Mesodermal cell (in vitro differentiated cells): ENCODE data around the gene OSM.
"Not testable (repeated sequence)": the region's sequence is repeated elsewhere in the genome, so short reads cannot be mapped to it uniquely, and the experiment has no call there.

Experiments used
- H3K27ac ChIP-seq: 2 replicates; pipeline ENCODE4 v1.7.0; 2013; ENCODE audit warnings: mild to moderate bottlenecking, low read depth, low read length, moderate library complexity; ENCODE audit not compliant: severe bottlenecking
- H3K36me3 ChIP-seq: 2 replicates; pipeline ENCODE4 v1.7.1; 2013; ENCODE audit warnings: mild to moderate bottlenecking, low read length, moderate library complexity; ENCODE audit not compliant: control insufficient read depth, insufficient read depth
- H3K4me1 ChIP-seq: one replicate; pipeline ENCODE4 v1.7.1; 2013; ENCODE audit warnings: mild to moderate bottlenecking, low read length; ENCODE audit not compliant: insufficient read depth, control insufficient read depth, poor library complexity, severe bottlenecking
- H3K4me3 ChIP-seq: 2 replicates; pipeline ENCODE4 v1.7.0; 2013; ENCODE audit warnings: low read length, control low read depth, mild to moderate bottlenecking; ENCODE audit not compliant: insufficient read depth, poor library complexity, severe bottlenecking; ENCODE audit errors: extremely low read depth
- H3K9me3 ChIP-seq: 2 replicates; pipeline ENCODE4 v1.7.1; 2013; ENCODE audit warnings: mild to moderate bottlenecking, low read length, moderate library complexity; ENCODE audit not compliant: control insufficient read depth
- WGBS, 2 experiments: methylation state at CpG; one replicate each; pipeline ENCODE4 v1.1.5; 2013; ENCODE audit warnings: missing lambda C conversion rate in 2 of 2; ENCODE audit not compliant: insufficient coverage in 2 of 2; 5-methylcytosine and 5-hydroxymethylcytosine counted together

The OSM gene

DNA sequence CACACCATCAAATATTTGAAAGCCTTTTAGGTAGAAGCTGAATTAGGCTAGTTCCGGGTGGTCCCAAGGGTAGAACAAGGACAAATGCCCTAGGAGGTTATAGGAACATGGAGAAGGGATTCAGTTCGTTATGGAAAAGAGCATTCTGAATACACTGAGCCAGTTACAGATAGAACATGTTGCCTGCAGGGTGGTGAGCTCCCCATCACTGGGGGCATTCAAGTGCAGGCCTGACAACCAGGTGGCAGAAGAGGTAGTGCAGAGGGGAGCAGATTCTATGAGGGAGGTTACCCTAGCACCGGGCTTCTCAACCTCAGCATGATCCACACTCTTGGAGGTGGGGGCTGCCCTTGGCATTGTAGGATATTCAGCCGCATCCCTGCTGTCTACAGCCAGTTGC is 44.3 kb downstream of the OSM start:
- no peak overlapping the region for H3K4me3 ChIP-seq
- WGBS, 2 experiments = 77 to 96% methylated on average over 3 to 4 of the region's 4 CpGs
- no peaks in the 10 kb centered on the region for H3K36me3 ChIP-seq

DNA sequence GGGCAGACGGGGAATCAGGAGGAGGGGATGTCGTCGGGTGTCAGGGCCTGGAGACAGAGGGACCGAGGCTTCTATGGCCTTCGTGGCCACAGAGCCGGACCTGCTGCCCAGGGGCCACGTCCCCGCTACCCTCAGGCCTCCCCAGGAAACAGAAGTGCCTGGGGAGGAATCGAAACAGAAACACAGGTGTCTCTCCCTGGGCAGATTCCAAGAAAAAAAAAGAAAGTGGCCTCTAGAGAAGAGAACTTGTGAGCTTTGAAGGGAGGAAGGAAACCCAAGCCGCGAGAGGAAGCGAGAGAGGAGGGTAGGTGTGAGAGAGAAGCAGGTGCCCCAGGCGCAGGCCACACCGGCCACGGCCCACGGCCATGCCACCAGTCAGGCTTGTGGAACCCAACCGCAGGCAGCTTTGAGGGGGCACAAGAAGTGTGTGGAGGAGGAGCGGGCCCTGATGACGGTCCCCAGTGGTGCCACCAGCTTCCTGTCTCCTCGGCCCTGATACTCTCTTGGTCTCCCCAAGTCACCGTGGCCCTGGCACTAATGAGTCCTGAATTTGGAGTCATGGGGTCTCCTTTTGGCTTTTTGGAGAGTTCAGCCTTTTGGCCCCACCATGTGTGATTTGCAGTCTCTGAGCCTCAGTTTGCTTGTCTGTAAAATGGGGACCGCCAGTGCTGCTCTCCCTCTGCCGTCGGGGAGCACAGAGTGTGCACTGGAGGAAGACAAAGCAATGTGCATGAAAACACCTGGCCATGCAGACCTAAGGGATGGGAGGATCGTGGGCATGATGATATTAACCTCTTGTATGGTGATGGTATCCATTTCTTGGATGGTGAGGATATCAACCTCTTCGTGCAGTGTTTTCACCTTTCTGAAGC is 45.3 kb downstream of the OSM start:
- H3K9me3 ChIP-seq = no peaks in the 10 kb centered on the region
- peaks cover 4% of the 10 kb centered on the region for H3K4me1 ChIP-seq
- no peak overlapping the region for H3K27ac ChIP-seq
- 93% methylated on average over 23 to 25 of the region's 26 CpGs for WGBS, 2 experiments
- H3K4me3 ChIP-seq = no peak overlapping the region
- no peaks in the 10 kb centered on the region for H3K36me3 ChIP-seq

More for the DNA sequence above, 44.3 kb downstream of the OSM start:
- Histone ChIP-seq H3K27ac (no peak overlapping the region), H3K9me3 (no peaks in the 10 kb centered on the region), H3K4me1 (peaks cover 4% of the 10 kb centered on the region)

DNA sequence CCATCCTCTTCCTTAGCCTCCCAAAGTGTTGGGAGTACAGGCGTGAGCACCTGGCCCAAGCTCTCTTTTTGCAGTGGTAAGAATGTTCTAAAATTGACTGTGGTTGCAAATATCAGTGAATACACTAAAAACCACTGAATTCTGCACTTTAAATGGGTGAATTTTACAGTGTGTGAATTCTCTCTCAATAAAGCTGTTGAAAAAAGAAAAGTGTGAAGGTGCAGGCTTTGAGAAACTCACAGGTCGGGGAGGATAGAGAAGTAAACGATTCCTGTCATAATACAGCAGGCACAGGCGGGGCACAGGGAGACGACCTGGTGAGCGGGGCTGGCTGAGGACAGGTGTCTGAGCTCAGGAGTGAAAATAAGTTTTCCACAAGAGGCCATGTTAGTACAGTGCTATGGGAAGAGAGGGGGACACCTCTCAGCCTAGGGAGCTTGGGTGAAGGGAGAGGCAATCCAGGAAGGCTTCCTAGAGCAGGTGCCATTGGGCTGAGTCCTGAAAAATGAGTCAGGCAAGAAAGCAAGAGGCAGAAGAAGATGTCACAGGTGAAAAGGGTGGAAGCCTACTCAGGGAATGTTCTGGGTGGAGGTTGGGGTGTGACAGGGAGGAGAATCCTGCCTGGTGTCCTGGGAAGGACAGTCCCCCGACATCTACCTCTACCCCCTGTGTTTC is 46.2 kb downstream of the OSM start:
- Histone ChIP-seq H3K36me3 (no peaks in the 10 kb centered on the region), H3K4me3 (no peak overlapping the region), H3K9me3 (no peaks in the 10 kb centered on the region), H3K4me1 (peaks cover 4% of the 10 kb centered on the region), H3K27ac (no peak overlapping the region)
- 93 to 95% methylated on average over 3 to 5 of the region's 7 CpGs for WGBS, 2 experiments

DNA sequence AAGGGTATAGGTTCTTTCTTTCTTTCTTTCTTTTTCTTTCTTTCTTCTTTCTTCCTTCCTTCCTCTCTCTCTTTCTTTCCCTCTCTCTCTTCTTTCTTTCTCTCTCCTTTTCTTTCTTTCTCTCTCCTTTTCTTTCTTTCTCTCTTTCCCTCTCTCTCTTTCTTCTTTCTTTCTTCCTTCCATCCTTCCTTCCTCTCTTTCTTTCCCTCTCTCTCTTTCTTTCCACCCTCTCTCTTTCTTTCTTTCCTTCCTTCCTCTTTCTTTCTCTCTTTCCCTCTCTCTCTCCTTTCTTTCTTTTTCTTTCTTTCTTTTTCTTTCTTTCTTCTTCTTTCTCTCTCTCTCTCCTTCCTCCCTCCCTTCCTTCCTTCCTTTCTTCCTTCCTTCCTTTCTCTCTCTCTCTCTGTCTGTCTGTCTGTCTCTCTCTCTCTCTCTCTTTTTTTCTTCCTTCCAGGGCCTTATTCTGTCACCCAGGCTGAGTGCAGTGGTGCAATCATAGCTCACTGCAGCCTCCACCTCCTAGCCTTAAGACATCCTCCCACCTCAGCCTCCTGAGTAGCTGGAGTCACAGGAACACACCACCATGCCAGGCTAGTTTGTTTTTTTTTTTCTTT is 46.9 kb downstream of the OSM start:
- no peak overlapping the region for H3K27ac ChIP-seq
- H3K4me3 ChIP-seq = no peak overlapping the region
- no peaks in the 10 kb centered on the region for H3K9me3 ChIP-seq
- H3K4me1 ChIP-seq = peaks cover 4% of the 10 kb centered on the region
- no peaks in the 10 kb centered on the region for H3K36me3 ChIP-seq

DNA sequence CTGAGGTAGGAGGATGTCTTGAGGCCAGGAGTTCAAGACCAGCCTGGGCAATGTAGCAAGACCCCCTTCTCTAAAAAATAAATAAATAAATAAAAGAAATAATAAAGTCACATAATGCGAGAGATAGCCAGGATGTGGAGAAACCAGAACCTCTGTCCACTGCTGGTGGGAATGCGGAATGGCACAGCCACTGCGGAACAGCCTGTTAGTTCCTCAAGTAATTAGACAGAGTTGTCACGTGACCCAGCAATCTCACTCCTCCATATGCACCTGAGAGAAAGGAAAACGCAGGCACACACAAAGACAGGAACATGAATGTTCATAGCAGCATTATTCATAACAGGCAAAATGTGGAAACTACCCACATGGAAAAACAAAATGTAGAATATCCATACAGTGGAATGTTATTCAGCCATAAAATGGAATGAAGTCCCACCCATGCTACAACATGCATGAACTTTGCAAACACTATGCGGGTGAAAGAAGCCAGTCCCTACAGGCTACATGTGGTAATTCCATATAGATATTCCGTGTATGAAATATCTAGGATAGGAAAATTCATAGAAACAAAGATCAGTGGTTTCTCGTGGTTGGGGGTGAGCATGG is 47.5 kb downstream of the OSM start:
- H3K9me3 ChIP-seq = no peaks in the 10 kb centered on the region
- H3K27ac ChIP-seq = no peak overlapping the region
- peaks cover under 1% of the 10 kb centered on the region for H3K4me1 ChIP-seq
- WGBS, 2 experiments = 90 to 100% methylated on average over 5 to 6 of the region's 8 CpGs
- H3K4me3 ChIP-seq = no peak overlapping the region
- no peaks in the 10 kb centered on the region for H3K36me3 ChIP-seq

DNA sequence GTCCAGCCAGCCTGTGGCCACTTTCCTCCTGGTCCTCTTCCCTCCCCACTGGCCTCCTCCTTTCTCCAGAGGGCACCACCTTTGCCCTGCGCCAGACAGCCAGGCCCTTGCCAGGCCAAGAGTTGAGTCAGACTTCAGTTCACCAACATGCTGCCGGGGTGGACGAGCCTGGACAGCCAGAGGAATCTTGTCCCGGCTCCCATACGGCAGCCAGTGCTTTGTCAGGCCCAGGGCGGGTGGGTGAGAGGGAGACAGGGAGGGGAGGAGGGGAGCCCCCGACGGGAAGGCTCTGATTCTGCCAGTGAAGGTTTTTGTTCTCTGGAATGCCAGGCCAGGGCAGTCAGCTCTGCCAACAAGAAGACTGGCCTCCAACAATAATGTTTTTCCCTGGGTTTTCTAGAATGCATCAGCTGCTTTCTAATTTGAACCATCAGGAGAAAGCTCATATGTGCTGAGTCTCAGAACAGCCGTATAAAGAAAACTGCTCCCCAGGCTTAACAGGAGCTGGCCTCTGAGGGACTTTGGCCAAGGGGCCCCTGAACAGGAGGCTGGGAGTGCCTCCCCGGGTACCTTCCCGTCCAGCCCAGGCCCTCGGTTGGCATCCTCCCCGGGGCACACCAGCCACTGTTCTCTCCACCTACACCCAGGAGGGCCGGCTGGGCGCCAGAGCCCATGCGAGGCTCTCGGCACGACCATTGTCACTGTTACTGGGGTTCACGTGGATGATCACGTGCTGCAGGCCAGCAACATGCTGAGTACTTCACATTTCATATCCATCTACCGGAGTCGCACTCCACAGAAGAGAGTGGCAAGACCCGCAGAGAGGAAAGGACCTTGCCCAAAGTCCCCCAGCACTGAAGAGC is 48.7 kb downstream of the OSM start:
- Histone ChIP-seq H3K27ac (no peak overlapping the region), H3K4me3 (no peak overlapping the region)
- 83 to 90% methylated on average over 17 to 22 of the region's 23 CpGs for WGBS, 2 experiments

DNA sequence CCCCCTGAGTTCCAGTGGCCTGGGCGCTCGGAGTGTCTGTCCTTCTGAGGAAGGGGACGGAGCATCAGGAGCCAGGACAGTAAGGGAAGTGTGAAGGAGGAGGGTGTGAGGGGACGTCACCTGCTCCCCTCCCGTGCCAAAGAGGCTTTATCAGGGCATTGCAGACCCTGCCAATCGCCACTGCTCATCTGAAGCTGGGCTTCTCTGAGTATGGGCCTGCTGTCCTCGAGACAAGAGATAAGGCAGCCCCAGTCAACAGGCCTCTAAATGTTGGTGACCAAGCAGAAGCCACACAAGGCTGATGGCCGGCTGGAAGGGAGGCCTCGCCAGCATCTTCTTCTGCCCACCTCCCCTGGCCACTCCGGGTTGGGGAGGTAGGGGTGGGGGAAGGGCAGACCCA is 49.9 kb downstream of the OSM start:
- H3K4me3 ChIP-seq = no peak overlapping the region
- 92 to 95% methylated on average over 4 to 7 of the region's 10 CpGs for WGBS, 2 experiments
- H3K9me3 ChIP-seq = no peaks in the 10 kb centered on the region
- no peaks in the 10 kb centered on the region for H3K36me3 ChIP-seq
- no peaks in the 10 kb centered on the region for H3K4me1 ChIP-seq
- H3K27ac ChIP-seq = no peak overlapping the region

More for the DNA sequence above, 48.7 kb downstream of the OSM start:
- H3K36me3 ChIP-seq = no peaks in the 10 kb centered on the region
- H3K4me1 ChIP-seq = no peaks in the 10 kb centered on the region
- H3K9me3 ChIP-seq = no peaks in the 10 kb centered on the region

DNA sequence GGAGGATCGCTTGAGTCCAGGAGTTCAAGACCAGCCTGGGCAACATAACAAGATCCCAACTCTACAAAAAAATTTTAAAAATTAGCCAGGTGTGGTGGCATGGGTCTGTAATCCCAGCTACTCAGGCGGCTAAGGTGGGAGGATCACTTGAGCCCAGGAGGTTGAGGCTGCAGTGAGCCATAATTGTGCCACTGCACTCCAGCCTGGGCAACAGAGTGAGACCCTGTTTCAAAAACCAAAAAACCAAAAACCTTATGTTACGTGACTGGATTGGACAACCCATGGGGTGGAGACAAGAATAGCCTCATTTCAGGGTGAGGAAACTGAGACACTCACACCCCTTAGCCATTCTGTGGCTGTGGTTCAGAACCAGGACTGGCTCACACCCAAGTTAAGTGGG is 50.4 kb downstream of the OSM start:
- not testable (repeated sequence) for H3K9me3 ChIP-seq, H3K27ac ChIP-seq, H3K36me3 ChIP-seq, H3K4me3 ChIP-seq, H3K4me1 ChIP-seq
- WGBS, 2 experiments = 88 to 90% methylated on average over 2 of the region's 3 CpGs

DNA sequence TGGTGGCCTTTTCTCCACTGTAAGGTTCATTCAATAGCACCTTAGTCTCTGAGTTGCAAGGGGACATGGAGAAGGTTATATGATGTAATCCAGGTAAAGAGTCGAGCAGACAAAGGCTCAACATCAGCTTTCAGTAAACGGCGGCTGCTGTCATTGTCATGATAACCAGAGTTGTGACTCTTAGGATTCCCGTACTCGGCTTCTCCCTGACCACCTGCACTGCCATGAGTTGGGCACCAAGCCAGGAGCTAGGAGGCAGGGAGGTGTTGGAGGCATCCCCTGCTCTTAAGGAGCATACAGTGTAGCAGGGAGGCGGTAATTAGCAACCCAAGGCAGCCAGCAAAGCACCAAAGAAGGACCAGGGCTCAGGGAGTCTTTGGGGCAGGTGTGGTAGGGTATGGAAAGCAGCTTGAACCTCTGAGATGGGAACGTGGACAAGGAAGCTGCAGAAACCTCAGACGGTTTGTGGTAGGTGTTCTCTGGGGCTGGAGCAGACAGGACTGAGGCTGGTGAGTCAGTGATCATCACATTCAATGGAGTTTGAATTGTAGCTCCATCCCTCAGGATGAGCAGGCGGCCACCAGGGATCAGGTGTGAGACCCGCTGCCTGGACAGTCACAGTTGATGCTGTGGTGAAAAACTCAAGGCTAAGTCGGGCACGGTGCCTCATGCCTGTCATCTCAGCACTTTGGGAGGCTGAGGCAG is 51.8 kb downstream of the OSM start:
- Histone ChIP-seq H3K36me3 (no peaks in the 10 kb centered on the region), H3K27ac (no peak overlapping the region)
- 70 to 77% methylated on average over 11 of the region's 12 CpGs for WGBS, 2 experiments

More for the DNA sequence above, 51.8 kb downstream of the OSM start:
- Histone ChIP-seq H3K4me3 (no peak overlapping the region), H3K4me1 (peaks cover 15% of the 10 kb centered on the region), H3K9me3 (no peaks in the 10 kb centered on the region)
